Ovary (tissue), 9 donors: ENCODE results near the gene TAF11L10. TPM values are rescaled to one million over a fixed set of nuclear protein-coding genes. Genes with fewer than 3 reads are reported as not detected.
"Not testable (repeated sequence)": the region's sequence is repeated elsewhere in the genome, so short reads cannot be mapped to it uniquely, and the experiment has no call there.

Source experiments
- DNase-seq, 5 donors: peaks; one replicate each; pipeline ENCODE4 v3.0.0-alpha.2; 2019 to 2020
- H3K27ac ChIP-seq, 2 donors: fragments of 200-600 bp; one replicate each; pipeline versions ENCODE4 v1.5.1 to v1.8.0; 2019 to 2022
- H3K27me3 ChIP-seq: fragments of 200-600 bp; one replicate; pipeline ENCODE4 v1.8.0; 2022
- H3K36me3 ChIP-seq: fragments of 200-600 bp; sonication (generic); one replicate; pipeline ENCODE4 v1.5.1; 2019
- H3K4me1 ChIP-seq: one replicate; pipeline ENCODE4 v1.8.1; 2013; ENCODE audit warnings: mild to moderate bottlenecking, moderate library complexity; ENCODE audit not compliant: insufficient read depth
- H3K4me3 ChIP-seq: fragments of 200-600 bp; sonication (generic); one replicate; pipeline ENCODE4 v1.5.1; 2017
- H3K9me3 ChIP-seq, 2 donors: fragments of 200-600 bp in 1 of 2; sonication (generic) in 1 of 2; one replicate each; pipeline versions ENCODE4 v1.5.1 to v1.8.1; 2013 to 2019; ENCODE audit warnings: mild to moderate bottlenecking in 1 of 2, moderate library complexity in 1 of 2
- CTCF ChIP-seq, 3 donors: fragments of 450-650 bp in 2 of 3; fragments of 200-600 bp in 1 of 3; IDR thresholded peaks; one replicate each; pipeline versions ENCODE4 v1.5.1 to v1.8.0; 2016 to 2022; ENCODE audit warnings: antibody characterized with exemption in 3 of 3, mild to moderate bottlenecking in 1 of 3
- EP300 ChIP-seq: sonication (generic); formaldehyde crosslinking; IDR thresholded peaks from one replicate; pipeline ENCODE4 v1.6.1; 2017; ENCODE audit warnings: antibody characterized with exemption
- POLR2A ChIP-seq: fragments of 450-650 bp; IDR thresholded peaks from one replicate; pipeline ENCODE4 v1.6.1; 2017; ENCODE audit warnings: antibody characterized with exemption, mild to moderate bottlenecking, moderate library complexity
- WGBS, 3 donors: extraction: QIAGEN DNeasy Blood & Tissue Kit in 1 of 3; methylation state at CpG; one replicate each; pipeline versions ENCODE4 v1.1.5 to v1.1.7; 2013 to 2017; 5-methylcytosine and 5-hydroxymethylcytosine counted together
- intact Hi-C, 4 donors: fragments of 100-400 bp; cut with DNase I; formaldehyde crosslinking; loops; one replicate each; pipeline versions ENCODE4 v1.11.0 to v1.15.1; 2022 to 2023
- polyA plus RNA-seq, 2 donors: library from polyadenylated mRNA; stranded (reverse); fragments of 200-250 nt in 1 of 2; fragments of 350-450 nt in 1 of 2; fragmentation: Illumina TruSeq in 1 of 2; extraction: RNeasy Lipid Tissue Mini Kit (QIAGEN cat#74804) in 1 of 2; gene quantifications; one replicate each; pipeline ENCODE4 v1.2.3, GENCODE V29; 2013 to 2014
- total RNA-seq, 7 donors: library from RNA; depleted of rRNA in 2 of 7; stranded (reverse); fragments of >200 nt in 2 of 7; fragmentation: NEBNext Ultra II Directional in 3 of 7; extraction: Animal tissue kit (Norgen Biotek cat#: 25700) in 3 of 7; gene quantifications; one replicate each; pipeline versions ENCODE4 v1.1.0 to v1.2.4, GENCODE V29; 2016 to 2023
- donor health status: DM: no; HTN: no; CAD: no; lungs with moderate emphysema.
- donor health status: DM: no; HTN: no; CAD: no.
- donor health status: Bipolar disorder and iron deficiency.
- donor health status: DM: yes; HTN: yes; CAD: no.
- donor health status: DM: no; HTN: no; CAD: no.
- donor health status: DM: yes; HTN: yes; CAD: no.

Gene TAF11L10
- total and polyA plus RNA-seq, 9 donors = not detected

- TF ChIP-seq POLR2A (no peak), EP300 (no peak), CTCF (IDR thresholded peaks at IDR 0.05) (no peak)
- Histone ChIP-seq H3K4me3 (no peak overlapping the region), H3K27me3 (no peaks in the 10 kb centered on the region), H3K9me3 (no peaks in the 10 kb centered on the region), H3K4me1 (no peaks in the 10 kb centered on the region), H3K27ac (no peak overlapping the region), H3K36me3 (no peaks in the 10 kb centered on the region)
- 71 to 86% (median 85%) methylated on average over 3 of the region's 3 CpGs for WGBS, 3 donors
- no peak for DNase-seq
- intact Hi-C loops = no loop called here
Observed at GRCh38 chr5:17619354-17619753, 21.7 kb upstream of the TAF11L10 start.

GRCh38 chr5:17614872-17615605 is 17.4 kb upstream of the TAF11L10 start:
- no peaks in the 10 kb centered on the region for H3K36me3 ChIP-seq
- no peak for TF ChIP-seq POLR2A
- no peak for TF ChIP-seq EP300
- no peak for TF ChIP-seq CTCF (IDR thresholded peaks at IDR 0.05)
- intact Hi-C loops = no loop called here
- WGBS, 3 donors = 85 to 95% (median 87%) methylated on average over 13 to 17 of the region's 17 CpGs
- H3K27ac ChIP-seq = no peak overlapping the region
- no peaks in the 10 kb centered on the region for H3K9me3 ChIP-seq
- H3K4me1 ChIP-seq = no peaks in the 10 kb centered on the region
- no peak for DNase-seq
- no peaks in the 10 kb centered on the region for H3K27me3 ChIP-seq
- no peak overlapping the region for H3K4me3 ChIP-seq

- H3K9me3 ChIP-seq, intact Hi-C loops, H3K4me1 ChIP-seq, H3K27me3 ChIP-seq, H3K27ac ChIP-seq, H3K4me3 ChIP-seq, H3K36me3 ChIP-seq, DNase-seq: not testable (repeated sequence)
- WGBS, 3 donors = 20 to 66% (median 52%) methylated on average over 1 to 2 of the region's 2 CpGs
Observed at GRCh38 chr5:17610092-17610491, 12.5 kb upstream of the TAF11L10 start, which contains the start of gene TAF11L12. TAF11L12 (plus strand) TSS chr5:17610392.

- DNase-seq, H3K27me3 ChIP-seq, intact Hi-C loops, H3K4me3 ChIP-seq, H3K9me3 ChIP-seq, H3K36me3 ChIP-seq, H3K4me1 ChIP-seq, H3K27ac ChIP-seq: not testable (repeated sequence)
- 85 to 91% (median 90%) methylated on average over 4 of the region's 4 CpGs for WGBS, 3 donors
Observed at GRCh38 chr5:17607461-17607860, 9.8 kb upstream of the TAF11L10 start.

GRCh38 chr5:17604951-17605350 is 7.3 kb upstream of the TAF11L10 start:
- no peaks in the 10 kb centered on the region for H3K36me3 ChIP-seq
- H3K4me1 ChIP-seq = no peaks in the 10 kb centered on the region
- TF ChIP-seq CTCF (IDR thresholded peaks at IDR 0.05) (no peak), POLR2A (no peak), EP300 (no peak)
- H3K27me3 ChIP-seq = no peaks in the 10 kb centered on the region
- intact Hi-C loops = no loop called here
- no peak overlapping the region for H3K4me3 ChIP-seq
- no peaks in the 10 kb centered on the region for H3K9me3 ChIP-seq
- no peak for DNase-seq
- H3K27ac ChIP-seq = no peak overlapping the region
- WGBS, 3 donors = 86 to 88% (median 87%) methylated on average over 14 of the region's 14 CpGs

- WGBS, 3 donors = 64 to 70% (median 67%) methylated on average over 6 of the region's 6 CpGs
- DNase-seq, H3K27me3 ChIP-seq, H3K9me3 ChIP-seq, H3K4me3 ChIP-seq, H3K4me1 ChIP-seq, H3K36me3 ChIP-seq, H3K27ac ChIP-seq, intact Hi-C loops: not testable (repeated sequence)
Observed at GRCh38 chr5:17603880-17604279, 6.3 kb upstream of the TAF11L10 start, which contains the start of gene TAF11L11. TAF11L11 (plus strand) TSS chr5:17604183.

GRCh38 chr5:17594255-17594654 is 3.4 kb downstream of the TAF11L10 start, which contains the start of gene TAF11L9:
TAF11L9 (minus strand) TSS chr5:17594394.
- intact Hi-C loops, H3K36me3 ChIP-seq, H3K27ac ChIP-seq, H3K4me1 ChIP-seq, H3K4me3 ChIP-seq, DNase-seq, H3K27me3 ChIP-seq, H3K9me3 ChIP-seq: not testable (repeated sequence)
- WGBS, 3 donors = 91 to 97% (median 93%) methylated on average over 10 to 13 of the region's 15 CpGs

GRCh38 chr5:17590860-17591259 is 6.8 kb downstream of the TAF11L10 start, which contains the start of gene TAF11L8:
TAF11L8 (minus strand) TSS chr5:17590960.
- WGBS, 3 donors = no CpG with 5 or more reads among the region's 16 CpGs
- intact Hi-C loops, DNase-seq, H3K27me3 ChIP-seq, H3K4me3 ChIP-seq, H3K36me3 ChIP-seq, H3K4me1 ChIP-seq, H3K27ac ChIP-seq, H3K9me3 ChIP-seq: not testable (repeated sequence)

- WGBS, 3 donors = no CpG with 5 or more reads among the region's 16 CpGs
- H3K36me3 ChIP-seq, H3K4me1 ChIP-seq, H3K4me3 ChIP-seq, H3K9me3 ChIP-seq, H3K27ac ChIP-seq, DNase-seq, H3K27me3 ChIP-seq, intact Hi-C loops: not testable (repeated sequence)
Observed at GRCh38 chr5:17585658-17586057, 12.0 kb downstream of the TAF11L10 start, which contains the start of gene TAF11L7. TAF11L7 (minus strand) TSS chr5:17585758.
